H9 (cell line): ENCODE measurements around the gene SHE. TPM values are rescaled to one million over a fixed set of nuclear protein-coding genes. Genes with fewer than 3 reads are reported as not detected.

Source experiments
- DNase-seq: peaks from one replicate; pipeline ENCODE4 v3.0.0-alpha.2; 2017
- H2AFZ ChIP-seq: one replicate; pipeline ENCODE4 v1.6.1; 2013; ENCODE audit warnings: mild to moderate bottlenecking, low read length, control low read depth, moderate library complexity
- H2AK5ac ChIP-seq: 2 replicates; pipeline ENCODE4 v1.6.1; 2013; ENCODE audit warnings: low read length, control low read depth, mixed read lengths; ENCODE audit not compliant: insufficient read length
- H2BK120ac ChIP-seq: one replicate; pipeline ENCODE4 v1.6.1; 2013; ENCODE audit warnings: low read depth, mild to moderate bottlenecking, low read length, control low read depth, inconsistent platforms; ENCODE audit not compliant: poor library complexity, severe bottlenecking
- H2BK12ac ChIP-seq: 2 replicates; pipeline ENCODE4 v1.6.1; 2013; ENCODE audit warnings: low read length, control low read depth, mixed read lengths, low read depth; ENCODE audit not compliant: insufficient read length
- H2BK15ac ChIP-seq: 2 replicates; pipeline ENCODE4 v1.6.1; 2013; ENCODE audit warnings: low read depth, low read length, control low read depth
- H2BK20ac ChIP-seq: one replicate; pipeline ENCODE4 v1.6.1; 2013; ENCODE audit warnings: low read depth, mild to moderate bottlenecking, low read length, control low read depth, inconsistent platforms; ENCODE audit not compliant: poor library complexity, severe bottlenecking
- H2BK5ac ChIP-seq: 2 replicates; pipeline ENCODE4 v1.6.1; 2013; ENCODE audit warnings: low read length, control low read depth, mixed read lengths; ENCODE audit not compliant: insufficient read length
- H3K14ac ChIP-seq: 2 replicates; pipeline ENCODE4 v1.6.1; 2013; ENCODE audit warnings: low read length, control low read depth; ENCODE audit not compliant: insufficient read depth
- H3K18ac ChIP-seq: 2 replicates; pipeline ENCODE4 v1.6.1; 2013; ENCODE audit warnings: low read depth, mild to moderate bottlenecking, mixed read lengths, low read length, control low read depth; ENCODE audit not compliant: insufficient read length
- H3K23ac ChIP-seq: 2 replicates; pipeline ENCODE4 v1.6.1; 2013; ENCODE audit warnings: low read length, control low read depth, mixed read lengths, low read depth; ENCODE audit not compliant: insufficient read length
- H3K23me2 ChIP-seq: 2 replicates; pipeline ENCODE4 v1.6.1; 2013; ENCODE audit warnings: low read depth, mild to moderate bottlenecking, mixed read lengths, low read length, control low read depth; ENCODE audit not compliant: insufficient read length, poor library complexity, severe bottlenecking
- H3K27ac ChIP-seq: 2 replicates; pipeline ENCODE4 v1.5.1; 2013; ENCODE audit warnings: low read length, control low read depth, mixed read lengths, low read depth; ENCODE audit not compliant: insufficient read length
- H3K27me3 ChIP-seq: 2 replicates; pipeline ENCODE4 v1.6.1; 2013; ENCODE audit warnings: low read length, control low read depth, inconsistent platforms; ENCODE audit not compliant: insufficient read depth
- H3K4ac ChIP-seq: 2 replicates; pipeline ENCODE4 v1.6.1; 2013; ENCODE audit warnings: low read depth, mild to moderate bottlenecking, control low read depth, inconsistent platforms, low read length, moderate library complexity
- H3K4me1 ChIP-seq: 2 replicates; pipeline ENCODE4 v1.6.1; 2013; ENCODE audit warnings: low read length, control low read depth, inconsistent platforms; ENCODE audit not compliant: insufficient read depth
- H3K4me2 ChIP-seq: 2 replicates; pipeline ENCODE4 v1.6.1; 2013; ENCODE audit warnings: low read length, control low read depth, mixed read lengths; ENCODE audit not compliant: insufficient read length, insufficient read depth
- H3K56ac ChIP-seq: 2 replicates; pipeline ENCODE4 v1.6.1; 2013; ENCODE audit warnings: low read depth, mild to moderate bottlenecking, mixed read lengths, low read length, control low read depth; ENCODE audit not compliant: insufficient read length
- H3K79me1 ChIP-seq: 2 replicates; pipeline ENCODE4 v1.6.1; 2013; ENCODE audit warnings: low read depth, mild to moderate bottlenecking, moderate library complexity, low read length, control low read depth, inconsistent platforms; ENCODE audit not compliant: insufficient read depth, poor library complexity, severe bottlenecking
- H3K79me2 ChIP-seq: 2 replicates; pipeline ENCODE4 v1.6.1; 2013; ENCODE audit warnings: low read length, control low read depth, inconsistent platforms; ENCODE audit not compliant: insufficient read depth
- H3K9ac ChIP-seq: 2 replicates; pipeline ENCODE4 v1.6.1; 2013; ENCODE audit warnings: low read length, control low read depth, mixed read lengths; ENCODE audit not compliant: insufficient read length; ENCODE audit errors: extremely low read depth
- H3K9me3 ChIP-seq: one replicate; pipeline ENCODE4 v1.6.1; 2013; ENCODE audit warnings: low read depth, low read length, inconsistent platforms; ENCODE audit not compliant: control insufficient read depth
- H3T11ph ChIP-seq: one replicate; pipeline ENCODE4 v1.6.1; 2013; ENCODE audit warnings: mild to moderate bottlenecking, low read length, control low read depth, inconsistent platforms
- H4K20me1 ChIP-seq: one replicate; pipeline ENCODE4 v1.6.1; 2013; ENCODE audit not compliant: control insufficient read depth, insufficient read length, insufficient read depth
- H4K5ac ChIP-seq: 2 replicates; pipeline ENCODE4 v1.6.1; 2013; ENCODE audit warnings: low read depth, mild to moderate bottlenecking, mixed read lengths, low read length, control low read depth; ENCODE audit not compliant: insufficient read length
- H4K8ac ChIP-seq: replicated peaks from 2 replicates; pipeline ENCODE4 v1.6.1; 2013; ENCODE audit warnings: low read length, control low read depth, mixed read lengths, low read depth; ENCODE audit not compliant: insufficient read length
- H4K91ac ChIP-seq: 2 replicates; pipeline ENCODE4 v1.6.1; 2013; ENCODE audit warnings: low read depth, mild to moderate bottlenecking, moderate library complexity, mixed read lengths, low read length, control low read depth; ENCODE audit not compliant: insufficient read length
- H3K27ac Mint-ChIP-seq, 3 experiments: 2 replicates in 2 of 3; 3 replicates in 1 of 3; pipeline ENCODE4 v1.8.0; 2020 to 2021; ENCODE audit warnings: mixed read lengths in 3 of 3, mild to moderate bottlenecking in 1 of 3, moderate library complexity in 1 of 3
- H3K27me3 Mint-ChIP-seq: 2 replicates; pipeline ENCODE4 v1.8.0; 2021; ENCODE audit warnings: low read depth, mild to moderate bottlenecking, moderate library complexity, mixed read lengths
- H3K36me3 Mint-ChIP-seq, 3 experiments: 2 replicates in 2 of 3; 3 replicates in 1 of 3; pipeline ENCODE4 v1.8.0; 2020 to 2021; ENCODE audit warnings: low read depth in 3 of 3, mixed read lengths in 3 of 3; ENCODE audit not compliant: insufficient read depth in 1 of 3
- H3K4me1 Mint-ChIP-seq, 2 experiments: 2 replicates each; pipeline ENCODE4 v1.8.0; 2020; ENCODE audit warnings: mixed read lengths in 2 of 2
- H3K4me3 Mint-ChIP-seq, 2 experiments: 2 replicates in 1 of 2; 3 replicates in 1 of 2; pipeline ENCODE4 v1.8.0; 2020 to 2021; ENCODE audit warnings: mild to moderate bottlenecking in 2 of 2, mixed read lengths in 2 of 2, moderate library complexity in 1 of 2
- H3K9me3 Mint-ChIP-seq, 2 experiments: 2 replicates in 1 of 2; 3 replicates in 1 of 2; pipeline ENCODE4 v1.8.0; 2020; ENCODE audit warnings: mild to moderate bottlenecking in 2 of 2, mixed read lengths in 2 of 2, moderate library complexity in 1 of 2
- CTCF ChIP-seq: fragments of 200-600 bp; sonication (generic); conservative IDR thresholded peaks from 3 replicates; pipeline ENCODE4 v1.8.0; 2021; ENCODE audit warnings: antibody characterized with exemption, mild to moderate bottlenecking
- WGBS: extraction: QIAGEN DNeasy Blood & Tissue Kit; methylation state at CpG from one replicate; pipeline ENCODE4 v1.1.7; 2013; ENCODE audit warnings: missing lambda C conversion rate, low lambda C conversion rate, mixed read lengths; ENCODE audit not compliant: insufficient read length; ENCODE audit errors: extremely low coverage; 5-methylcytosine and 5-hydroxymethylcytosine counted together
- total RNA-seq: library from RNA; stranded (reverse); gene quantifications from 2 replicates; pipeline ENCODE4 v1.2.1, GENCODE V29; 2021

Gene SHE
- total RNA-seq, 1 experiment from 2014 or later, result 0.48 TPM

DNA sequence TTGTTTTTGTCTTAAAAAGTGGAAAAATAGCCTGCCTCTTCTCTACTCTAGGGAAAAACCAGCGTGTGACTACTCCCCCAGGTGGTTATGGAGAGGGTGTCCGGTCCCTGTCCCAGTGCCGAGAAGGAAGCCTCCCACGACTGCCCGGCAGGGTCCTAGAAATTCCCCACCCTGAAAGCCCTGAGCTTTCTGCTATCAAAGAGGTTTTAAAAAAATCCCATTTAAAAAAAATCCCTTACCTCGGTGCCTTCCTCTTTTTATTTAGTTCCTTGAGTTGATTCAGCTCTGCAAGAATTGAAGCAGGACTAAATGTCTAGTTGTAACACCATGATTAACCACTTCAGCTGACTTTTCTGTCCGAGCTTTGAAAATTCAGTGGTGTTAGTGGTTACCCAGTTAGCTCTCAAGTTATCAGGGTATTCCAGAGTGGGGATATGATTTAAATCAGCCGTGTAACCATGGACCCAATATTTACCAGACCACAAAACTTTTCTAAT lies 35.2 kb downstream of the SHE start:
- Histone ChIP-seq H4K5ac (no peak overlapping the region), H2BK15ac (no peak overlapping the region), H3K18ac (no peak overlapping the region), H2BK20ac (no peak overlapping the region), H3K23me2 (no peaks in the 10 kb centered on the region), H2BK120ac (no peak overlapping the region), H2BK5ac (no peak overlapping the region), H3K4ac (no peak overlapping the region), H3T11ph (no peak overlapping the region), H3K9ac (no peak overlapping the region), H3K4me1 (peaks cover 2% of the 10 kb centered on the region; the same call in 1 of the 2 replicates), H3K56ac (no peak overlapping the region), H4K20me1 (no peaks in the 10 kb centered on the region), H3K27ac (no peak overlapping the region), H2AFZ (no peak overlapping the region), H3K79me1 (no peaks in the 10 kb centered on the region), H3K23ac (no peak overlapping the region), H3K4me2 (no peak overlapping the region), H2BK12ac (no peak overlapping the region), H2AK5ac (no peak overlapping the region), H3K14ac (no peak overlapping the region), H4K91ac (no peak overlapping the region), H3K79me2 (no peaks in the 10 kb centered on the region), H3K9me3 (no peaks in the 10 kb centered on the region), H4K8ac (no peak overlapping the region), H3K27me3 (no peaks in the 10 kb centered on the region)
- H3K27me3 Mint-ChIP-seq, result no peaks in the 10 kb centered on the region
- TF ChIP-seq CTCF, result peak; percentile 51
- H3K4me3 Mint-ChIP-seq, result no peak overlapping the region
- H3K9me3 Mint-ChIP-seq, result no peaks in the 10 kb centered on the region
- H3K4me1 Mint-ChIP-seq, result peaks cover 12 to 21% of the 10 kb centered on the region in 2 experiments
- DNase-seq, result no peak
- H3K36me3 Mint-ChIP-seq, result no peaks in the 10 kb centered on the region; a peak in 1 of 7 replicates
- H3K27ac Mint-ChIP-seq, result no peak overlapping the region
- WGBS, result no CpG with 5 or more reads among the region's 8 CpGs
